SK-N-SH (cell line): ENCODE results near the gene SF3B5. TPM values are rescaled to one million over a fixed set of nuclear protein-coding genes. Genes with fewer than 3 reads are reported as not detected.

Source experiments
- CTCF ChIA-PET: fragments of 300-600, 350-600 bp; formaldehyde crosslinking; extraction: SDS; loops from one replicate; lab custom pipeline; 2021; lab: Yijun Ruan, JAX
- POLR2A ChIA-PET: fragments of 350-600 bp; sonication (Branson Sonifier 250); formaldehyde crosslinking; extraction: SDS; loops from one replicate; lab custom pipeline; 2020; ENCODE audit warnings: antibody characterized with exemption, inconsistent platforms; lab: Yijun Ruan, JAX
- DNase-seq: peaks from one replicate; pipeline ENCODE4 v3.0.0; 2012
- H2AFZ ChIP-seq: fragments of 200-600 bp; sonication (generic); 2 replicates; pipeline ENCODE4 v1.8.1; 2016; ENCODE audit warnings: antibody characterized with exemption, mild to moderate bottlenecking, low read depth
- H3F3A ChIP-seq: fragments of 200-600 bp; sonication (generic); replicated peaks from 2 replicates; pipeline ENCODE3; 2016; ENCODE audit warnings: antibody characterized with exemption, mild to moderate bottlenecking; ENCODE audit not compliant: insufficient read depth
- H3K27ac ChIP-seq, 2 experiments: fragments of 200-500 bp in 1 of 2; fragments of 200-600 bp in 1 of 2; sonication (Bioruptor generic) in 1 of 2; sonication (generic), shearing (Covaris generic) in 1 of 2; 2 replicates each; pipeline versions ENCODE4 v1.5.1 to v1.6.1; 2014 to 2016; ENCODE audit warnings: low read depth in 2 of 2, inconsistent platforms in 1 of 2, low read length in 1 of 2, mild to moderate bottlenecking in 1 of 2, mixed read lengths in 1 of 2
- H3K27me3 ChIP-seq: fragments of 200-600 bp; sonication (generic), shearing (Covaris generic); 2 replicates; pipeline ENCODE4 v1.6.1; 2016; ENCODE audit warnings: mixed run types; ENCODE audit not compliant: insufficient read depth
- H3K36me3 ChIP-seq, 2 experiments: fragments of 200-500 bp in 1 of 2; fragments of 200-600 bp in 1 of 2; sonication (Bioruptor generic) in 1 of 2; sonication (generic) in 1 of 2; replicated peaks in 1 of 2; 2 replicates each; pipeline versions ENCODE3 to v1.5.1; 2014 to 2016; ENCODE audit warnings: low read length in 1 of 2, mild to moderate bottlenecking in 1 of 2; ENCODE audit not compliant: insufficient read depth in 2 of 2, control insufficient read depth in 1 of 2
- H3K4me1 ChIP-seq, 2 experiments: fragments of 200-500 bp in 1 of 2; fragments of 200-600 bp in 1 of 2; sonication (Bioruptor generic) in 1 of 2; sonication (generic), shearing (Covaris generic) in 1 of 2; 2 replicates each; pipeline versions ENCODE4 v1.5.1 to v1.6.1; 2014 to 2016; ENCODE audit warnings: low read depth in 1 of 2, low read length in 1 of 2, mixed run types in 1 of 2; ENCODE audit not compliant: insufficient read depth in 2 of 2, control insufficient read depth in 1 of 2
- H3K4me2 ChIP-seq: fragments of 200-600 bp; sonication (generic), shearing (Covaris generic); 2 replicates; pipeline ENCODE4 v1.6.1; 2017; ENCODE audit warnings: mixed run types
- H3K4me3 ChIP-seq, 2 experiments: fragments of 200-500 bp in 1 of 2; fragments of 200-600 bp in 1 of 2; sonication (Bioruptor generic) in 1 of 2; sonication (generic), shearing (Covaris generic) in 1 of 2; 2 replicates each; pipeline versions ENCODE4 v1.5.1 to v1.8.1; 2014 to 2016; ENCODE audit warnings: low read depth in 2 of 2, inconsistent platforms in 1 of 2, low read length in 1 of 2, mild to moderate bottlenecking in 1 of 2, mixed read lengths in 1 of 2, moderate library complexity in 1 of 2
- H3K79me2 ChIP-seq: fragments of 200-600 bp; sonication (generic); 2 replicates; pipeline ENCODE4 v1.8.1; 2017; ENCODE audit warnings: mild to moderate bottlenecking; ENCODE audit not compliant: insufficient read depth
- H3K9ac ChIP-seq: fragments of 200-600 bp; sonication (generic); 2 replicates; pipeline ENCODE4 v1.6.1; 2017; ENCODE audit warnings: mixed run types
- H3K9me2 ChIP-seq: fragments of 200-600 bp; sonication (generic); 2 replicates; pipeline ENCODE4 v1.6.1; 2017; ENCODE audit warnings: mixed run types
- H3K9me3 ChIP-seq: fragments of 200-600 bp; sonication (generic); 2 replicates; pipeline ENCODE4 v1.6.1; 2017; ENCODE audit warnings: mixed run types, mild to moderate bottlenecking, moderate library complexity
- H4K20me1 ChIP-seq: fragments of 200-600 bp; sonication (generic); 2 replicates; pipeline ENCODE4 v1.6.1; 2017; ENCODE audit warnings: mild to moderate bottlenecking, mixed run types; ENCODE audit not compliant: insufficient read depth
- FOSL2 ChIP-seq: IDR thresholded peaks from 2 replicates; pipeline ENCODE4 v1.4.0; 2012; ENCODE audit warnings: low read depth, mild to moderate bottlenecking, moderate library complexity, borderline replicate concordance
- GABPA ChIP-seq: IDR thresholded peaks from 2 replicates; pipeline ENCODE4 v1.4.0; 2012; ENCODE audit warnings: low read depth, mild to moderate bottlenecking
- GATA2 ChIP-seq: sonication (generic); formaldehyde crosslinking; IDR thresholded peaks from 2 replicates; pipeline ENCODE4 v1.5.0; 2020; ENCODE audit warnings: mild to moderate bottlenecking, missing genetic modification reagents
- IRF3 ChIP-seq: fragments of 150-350 bp; IDR thresholded peaks from 2 replicates; pipeline ENCODE4 v1.6.1; 2016; ENCODE audit warnings: mild to moderate bottlenecking, low read depth, low read length
- JUND ChIP-seq: IDR thresholded peaks from 2 replicates; pipeline ENCODE4 v1.4.0; 2012
- MAX ChIP-seq: IDR thresholded peaks from 2 replicates; pipeline ENCODE4 v1.4.0; 2012; ENCODE audit warnings: low read depth
- MEF2A ChIP-seq: IDR thresholded peaks from 2 replicates; pipeline ENCODE4 v1.4.0; 2012; ENCODE audit warnings: low read depth, borderline replicate concordance
- MXI1 ChIP-seq: IDR thresholded peaks from 2 replicates; pipeline ENCODE4 v1.6.1; 2012; ENCODE audit warnings: mild to moderate bottlenecking, low read depth, low read length, improper control_type of control experiment
- NFIC ChIP-seq: IDR thresholded peaks from 2 replicates; pipeline ENCODE4 v1.4.0; 2012; ENCODE audit warnings: borderline replicate concordance
- RFX5 ChIP-seq: IDR thresholded peaks from 2 replicates; pipeline ENCODE4 v1.6.1; 2012; ENCODE audit warnings: mild to moderate bottlenecking, improper control_type of control experiment, low read length
- RXRA ChIP-seq: IDR thresholded peaks from 2 replicates; pipeline ENCODE4 v1.4.0; 2012; ENCODE audit warnings: low read depth, mild to moderate bottlenecking, borderline replicate concordance
- SIN3A ChIP-seq: IDR thresholded peaks from 2 replicates; pipeline ENCODE4 v1.6.1; 2012; ENCODE audit warnings: low read depth, mild to moderate bottlenecking, low read length, moderate library complexity, borderline replicate concordance
- SMC3 ChIP-seq: IDR thresholded peaks from 2 replicates; pipeline ENCODE4 v1.6.1; 2012; ENCODE audit warnings: low read depth, low read length, improper control_type of control experiment
- TAF1 ChIP-seq: IDR thresholded peaks from 2 replicates; pipeline ENCODE4 v1.6.1; 2012; ENCODE audit warnings: low read depth, mild to moderate bottlenecking, low read length, moderate library complexity, borderline replicate concordance
- ZBTB33 ChIP-seq: IDR thresholded peaks from 2 replicates; pipeline ENCODE4 v1.4.0; 2012; ENCODE audit warnings: low read depth, borderline replicate concordance
- WGBS: methylation state at CpG from one replicate; pipeline ENCODE4 v1.1.6; 2017; ENCODE audit warnings: low lambda C conversion rate; 5-methylcytosine and 5-hydroxymethylcytosine counted together
- polyA plus RNA-seq, 3 experiments: library from polyadenylated mRNA; depleted of rRNA; stranded (reverse); fragments of >200 nt; gene quantifications; 2 replicates each; pipeline ENCODE4 v1.2.3, GENCODE V29; 2012

The SF3B5 gene
- polyA plus RNA-seq, 1 of the 3 experiments (the other 2 are of a cell fraction), result 316 TPM

GRCh38 chr6:144068794-144069193 is 26.6 kb downstream of the SF3B5 start:
- ChIA-PET POLR2A (no interaction called here), CTCF (no interaction called here)
- Histone ChIP-seq H3K9me3 (no peaks in the 10 kb centered on the region), H3F3A (no peaks in the 10 kb centered on the region), H3K9ac (no peak overlapping the region), H3K9me2 (no peaks in the 10 kb centered on the region), H2AFZ (no peak overlapping the region), H3K4me3 (no peak overlapping the region), H4K20me1 (no peaks in the 10 kb centered on the region), H3K27me3 (peaks cover 19% of the 10 kb centered on the region), H3K79me2 (no peaks in the 10 kb centered on the region), H3K36me3 (no peaks in the 10 kb centered on the region), H3K27ac (no peak overlapping the region), H3K4me2 (no peak overlapping the region), H3K4me1 (peaks cover 0 to 8% of the 10 kb centered on the region in 2 experiments; a peak in 2 of 4 replicates)
- no peak for DNase-seq
- WGBS, result 37% methylated on average over 3 of the region's 3 CpGs
- no peak for TF ChIP-seq MXI1
- no peak for TF ChIP-seq NFIC
- no peak for TF ChIP-seq MAX
- TF ChIP-seq GABPA, result no peak

GRCh38 chr6:144066741-144067484 is 28.5 kb downstream of the SF3B5 start:
- Histone ChIP-seq H4K20me1 (no peaks in the 10 kb centered on the region), H3K27me3 (peaks cover 35% of the 10 kb centered on the region), H3K9ac (no peak overlapping the region), H3K4me1 (peaks cover 0 to 16% of the 10 kb centered on the region in 2 experiments; a peak in 2 of 4 replicates), H2AFZ (no peak overlapping the region), H3K4me3 (no peak overlapping the region), H3K27ac (no peak overlapping the region), H3K9me3 (no peaks in the 10 kb centered on the region), H3K4me2 (no peak overlapping the region), H3K9me2 (no peaks in the 10 kb centered on the region), H3K36me3 (no peaks in the 10 kb centered on the region), H3F3A (no peaks in the 10 kb centered on the region), H3K79me2 (no peaks in the 10 kb centered on the region)
- POLR2A ChIA-PET, result interaction anchor here (0.7 kb wide), 1 partner anchor 158 kb away, joined by 3 read pairs; no protein-coding TSS in a partner anchor
- no peak for DNase-seq
- TF ChIP-seq JUND (no peak), TAF1 (no peak), SMC3 (no peak), SIN3A (no peak)
- 48% methylated on average over 6 of the region's 6 CpGs for WGBS
- CTCF ChIA-PET, result no interaction called here

- peaks cover 35% of the 10 kb centered on the region for H3K27me3 ChIP-seq
- 3% methylated on average over 4 of the region's 4 CpGs for WGBS
- no peak for TF ChIP-seq IRF3
- no peak for TF ChIP-seq RFX5
- TF ChIP-seq GATA2, result no peak
- TF ChIP-seq FOSL2, result no peak
- no peak for TF ChIP-seq ZBTB33
- TF ChIP-seq RXRA, result no peak
- TF ChIP-seq MEF2A, result no peak
- TF ChIP-seq, all 33 proteins: peak for 0
- ChIA-PET CTCF (interaction anchor here (1.4 to 1.6 kb wide), 2 partner anchors 34 to 153 kb away, joined by 3 to 4 read pairs; no protein-coding TSS in a partner anchor), POLR2A (no interaction called here)
- Histone ChIP-seq H3K9me2 (no peaks in the 10 kb centered on the region), H3K9ac (no peak overlapping the region), H3K36me3 (no peaks in the 10 kb centered on the region), H4K20me1 (no peaks in the 10 kb centered on the region), H3K4me2 (no peak overlapping the region), H3K27ac (no peak overlapping the region), H3K79me2 (no peaks in the 10 kb centered on the region), H3K9me3 (no peaks in the 10 kb centered on the region), H3F3A (no peaks in the 10 kb centered on the region), H2AFZ (no peak overlapping the region), H3K4me1 (peaks cover 0 to 16% of the 10 kb centered on the region in 2 experiments; a peak in 2 of 4 replicates), H3K4me3 (no peak overlapping the region)
- DNase-seq, result no peak
Observed at GRCh38 chr6:144066255-144066654, 29.1 kb downstream of the SF3B5 start.
